ENCODE measurements around the gene OTUD6A. TPM values are rescaled to one million over a fixed set of nuclear protein-coding genes. Genes with fewer than 3 reads are reported as not detected.
A peak's percentile ranks its signal among the peaks of the same experiment; 100 is the strongest.

The OTUD6A gene
- total and polyA plus RNA-seq, 7 experiments from 2014 or later, result not detected

DNA sequence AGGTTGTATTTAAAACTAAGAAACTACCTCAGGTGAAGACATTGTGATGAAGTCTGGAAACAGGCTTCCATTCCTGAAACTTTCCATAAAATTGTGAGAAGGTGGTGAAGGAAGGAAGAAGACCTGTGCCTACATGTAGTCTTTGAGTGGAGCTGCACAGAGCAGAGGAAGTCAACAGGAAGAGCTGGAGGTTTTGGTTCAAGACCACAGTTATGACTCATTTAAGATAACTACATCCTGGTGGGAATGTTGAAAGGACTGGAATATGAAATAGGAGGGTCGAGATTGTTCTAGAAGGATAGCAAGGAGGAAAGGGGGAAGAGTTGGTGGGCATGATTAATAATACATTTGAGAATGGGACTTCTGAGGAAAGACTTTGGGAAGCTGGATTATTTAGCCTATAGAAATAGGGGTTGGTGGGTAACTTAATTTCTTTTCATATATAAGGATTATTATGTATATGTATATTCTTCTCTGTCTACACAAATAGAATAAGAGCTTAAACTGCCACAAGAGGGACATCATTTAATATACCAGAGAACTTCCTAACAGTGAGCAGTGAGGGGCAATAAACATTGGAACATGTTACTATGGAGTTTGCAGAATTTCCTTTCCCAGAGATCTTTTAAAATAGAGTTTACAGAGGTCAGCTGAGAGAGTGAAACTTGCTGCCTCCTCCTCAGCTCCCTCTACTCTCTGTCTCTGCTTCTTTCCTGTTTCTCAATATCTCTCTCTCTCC is 36.0 kb upstream of the OTUD6A start:
- H3K4me1 Mint-ChIP-seq, result peaks cover 14 to 43% (median 31%) of the 10 kb centered on the region in 7 donors
- DNase-seq, result no peak
- H3K36me3 Mint-ChIP-seq, result no peaks in the 10 kb centered on the region
- Histone ChIP-seq H3K27me3 (ENCODE audit: control insufficient read depth in 2 of 2, insufficient read depth in 2 of 2, low read length in 2 of 2) (no peaks in the 10 kb centered on the region), H3K27ac (ENCODE audit: low read depth, low read length) (no peak overlapping the region), H3K36me3 (ENCODE audit: control insufficient read depth in 2 of 3, insufficient read depth in 3 of 3, low read length in 3 of 3) (no peaks in the 10 kb centered on the region), H3K9me3 (ENCODE audit: control insufficient read depth in 2 of 3, low read length in 3 of 3) (no peaks in the 10 kb centered on the region), H3K4me1 (ENCODE audit: control insufficient read depth in 2 of 2, insufficient read depth in 2 of 2, low read length in 2 of 2) (peaks cover 0 to 24% of the 10 kb centered on the region in 2 donors), H3K4me3 (ENCODE audit: low read length) (no peak overlapping the region)
- ChIA-PET CTCF (no interaction called here), POLR2A (interaction anchor here (0.6 kb wide), 1 partner anchor 232 kb away, joined by 4 read pairs; no protein-coding TSS in a partner anchor)
- H3K9me3 Mint-ChIP-seq, result no peaks in the 10 kb centered on the region
- ATAC-seq, result no peak
- H3K27ac Mint-ChIP-seq, result peak overlapping the region in 6 of 9 donors; percentile 11 to 88 (median 66)
- intact Hi-C loops (cut with micrococcal nuclease), result no loop called here
- peak overlapping the region in 7 of 10 donors; percentile 12 to 52 (median 37) for H3K4me3 Mint-ChIP-seq
- H3K27me3 Mint-ChIP-seq, result no peaks in the 10 kb centered on the region

GRCh38 chrX:70026851-70027200 is 35.4 kb upstream of the OTUD6A start:
- H3K4me3 Mint-ChIP-seq, result peak overlapping the region in 2 of 10 donors; percentile 11 to 53
- POLR2A ChIA-PET, result interaction anchor here (0.6 kb wide), 1 partner anchor 233 kb away, joined by 4 read pairs; no protein-coding TSS in a partner anchor
- intact Hi-C loops (cut with micrococcal nuclease), result no loop called here

DNA sequence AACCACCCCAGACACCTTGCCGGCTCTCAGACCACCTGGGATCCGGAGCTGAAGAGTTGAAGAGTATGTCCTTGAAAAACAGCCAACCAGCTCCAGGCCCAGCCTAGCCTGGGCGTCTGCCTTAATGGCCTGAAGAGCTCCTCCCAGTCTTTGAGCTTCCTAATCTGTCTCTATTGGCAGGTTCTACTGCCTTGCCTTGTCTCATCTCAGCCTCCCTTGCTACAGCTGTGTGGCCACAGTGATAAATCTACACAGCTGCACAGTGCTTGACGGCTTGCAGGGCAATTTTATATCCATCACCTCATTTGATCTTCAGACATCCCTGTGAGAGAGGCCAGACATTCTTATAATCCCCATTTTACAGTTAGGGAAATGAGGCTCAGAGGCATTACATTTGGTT is 32.4 kb upstream of the OTUD6A start:
- ChIA-PET CTCF (interaction anchor here (0.6 to 2.4 kb wide), 6 partner anchors 9 to 492 kb away, joined by 3 to 8 read pairs (median 3); partner anchors contain the start of gene IGBP1), POLR2A (no interaction called here)
- no peak for ATAC-seq
- Histone ChIP-seq H3K36me3 (ENCODE audit: control insufficient read depth in 2 of 3, insufficient read depth in 3 of 3, low read length in 3 of 3) (no peaks in the 10 kb centered on the region), H3K27ac (ENCODE audit: low read depth, low read length) (no peak overlapping the region), H3K4me3 (ENCODE audit: low read length) (no peak overlapping the region), H3K4me1 (ENCODE audit: control insufficient read depth in 2 of 2, insufficient read depth in 2 of 2, low read length in 2 of 2) (peaks cover 0 to 24% of the 10 kb centered on the region in 2 donors), H3K27me3 (ENCODE audit: control insufficient read depth in 2 of 2, insufficient read depth in 2 of 2, low read length in 2 of 2) (no peaks in the 10 kb centered on the region), H3K9me3 (ENCODE audit: control insufficient read depth in 2 of 3, low read length in 3 of 3) (no peaks in the 10 kb centered on the region)
- peak overlapping the region in 1 of 9 donors; percentile 59 for H3K27ac Mint-ChIP-seq
- no peaks in the 10 kb centered on the region for H3K9me3 Mint-ChIP-seq
- intact Hi-C loops (cut with micrococcal nuclease), result loop anchor here (1.0 to 10.0 kb wide), 9 partner anchors 15 to 538 kb away; partner anchors contain the start of genes EDA (in 1 of the 2) and IGBP1 (in 1 of the 2)
- H3K27me3 Mint-ChIP-seq, result no peaks in the 10 kb centered on the region
- DNase-seq, result no peak
- H3K4me3 Mint-ChIP-seq, result no peak overlapping the region
- H3K4me1 Mint-ChIP-seq, result peaks cover 12 to 44% (median 29%) of the 10 kb centered on the region in 7 donors
- no peaks in the 10 kb centered on the region for H3K36me3 Mint-ChIP-seq

More at GRCh38 chrX:70026851-70027200, 35.4 kb upstream of the OTUD6A start:
- Histone ChIP-seq H3K9me3 (ENCODE audit: control insufficient read depth in 2 of 3, low read length in 3 of 3) (no peaks in the 10 kb centered on the region), H3K4me1 (ENCODE audit: control insufficient read depth in 2 of 2, insufficient read depth in 2 of 2, low read length in 2 of 2) (peaks cover 0 to 24% of the 10 kb centered on the region in 2 donors), H3K36me3 (ENCODE audit: control insufficient read depth in 2 of 3, insufficient read depth in 3 of 3, low read length in 3 of 3) (no peaks in the 10 kb centered on the region), H3K27me3 (ENCODE audit: control insufficient read depth in 2 of 2, insufficient read depth in 2 of 2, low read length in 2 of 2) (no peaks in the 10 kb centered on the region), H3K27ac (ENCODE audit: low read depth, low read length) (no peak overlapping the region), H3K4me3 (ENCODE audit: low read length) (no peak overlapping the region)
- H3K4me1 Mint-ChIP-seq, result peaks cover 14 to 48% (median 32%) of the 10 kb centered on the region in 7 donors
- no peak for ATAC-seq
- peak overlapping the region in 4 of 9 donors; percentile 11 to 88 (median 30) for H3K27ac Mint-ChIP-seq
- no peaks in the 10 kb centered on the region for H3K36me3 Mint-ChIP-seq
- DNase-seq, result no peak
- H3K27me3 Mint-ChIP-seq, result no peaks in the 10 kb centered on the region
- CTCF ChIA-PET, result no interaction called here
- H3K9me3 Mint-ChIP-seq, result no peaks in the 10 kb centered on the region

DNA sequence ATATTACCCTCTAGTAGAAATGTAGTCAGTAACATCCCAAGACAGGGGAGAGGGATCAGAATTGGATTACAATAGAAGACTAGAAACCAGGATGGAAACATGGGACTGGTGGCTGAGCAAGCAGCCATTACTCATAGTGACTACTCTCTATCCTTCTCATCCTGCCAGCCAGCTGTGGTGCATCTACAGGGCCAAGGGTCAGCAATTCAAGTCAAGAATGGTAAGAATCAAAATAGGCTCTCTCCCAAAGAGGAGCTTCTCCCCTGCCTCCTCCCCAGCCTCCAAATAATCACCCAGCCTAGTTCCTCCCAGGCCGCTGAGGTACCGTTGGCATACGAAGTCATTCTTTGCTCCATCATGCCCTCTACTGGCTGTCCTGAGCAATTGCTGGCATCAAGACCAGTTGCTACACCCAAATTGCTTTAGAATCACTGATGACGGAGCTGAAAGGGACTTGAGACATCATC is 31.9 kb upstream of the OTUD6A start:
- Mint-ChIP-seq H3K4me3 (peak overlapping the region in 1 of 10 donors; percentile 41), H3K36me3 (no peaks in the 10 kb centered on the region), H3K27me3 (no peaks in the 10 kb centered on the region), H3K27ac (no peak overlapping the region), H3K9me3 (no peaks in the 10 kb centered on the region), H3K4me1 (peaks cover 11 to 40% (median 27%) of the 10 kb centered on the region in 7 donors)
- POLR2A ChIA-PET, result no interaction called here
- intact Hi-C loops (cut with micrococcal nuclease), result loop anchor here (1.0 to 10.0 kb wide), 8 partner anchors 67 to 538 kb away; partner anchors contain the start of genes EDA (in 1 of the 2) and IGBP1 (in 1 of the 2)
- H3K9me3 ChIP-seq (ENCODE audit: control insufficient read depth in 2 of 3, low read length in 3 of 3), result no peaks in the 10 kb centered on the region
- H3K4me3 ChIP-seq (ENCODE audit: low read length), result no peak overlapping the region
- no peaks in the 10 kb centered on the region for H3K36me3 ChIP-seq (ENCODE audit: control insufficient read depth in 2 of 3, insufficient read depth in 3 of 3, low read length in 3 of 3)
- CTCF ChIA-PET, result interaction anchor here (1.2 to 2.4 kb wide), 5 partner anchors 9 to 493 kb away, joined by 3 to 8 read pairs (median 5); no protein-coding TSS in a partner anchor
- H3K27ac ChIP-seq (ENCODE audit: low read depth, low read length), result no peak overlapping the region
- H3K4me1 ChIP-seq (ENCODE audit: control insufficient read depth in 2 of 2, insufficient read depth in 2 of 2, low read length in 2 of 2), result peaks cover 0 to 20% of the 10 kb centered on the region in 2 donors
- no peaks in the 10 kb centered on the region for H3K27me3 ChIP-seq (ENCODE audit: control insufficient read depth in 2 of 2, insufficient read depth in 2 of 2, low read length in 2 of 2)
- ATAC-seq (peak; percentile 80), DNase-seq (peak in 8 of 9 donors; percentile 7 to 53 (median 40))

DNA sequence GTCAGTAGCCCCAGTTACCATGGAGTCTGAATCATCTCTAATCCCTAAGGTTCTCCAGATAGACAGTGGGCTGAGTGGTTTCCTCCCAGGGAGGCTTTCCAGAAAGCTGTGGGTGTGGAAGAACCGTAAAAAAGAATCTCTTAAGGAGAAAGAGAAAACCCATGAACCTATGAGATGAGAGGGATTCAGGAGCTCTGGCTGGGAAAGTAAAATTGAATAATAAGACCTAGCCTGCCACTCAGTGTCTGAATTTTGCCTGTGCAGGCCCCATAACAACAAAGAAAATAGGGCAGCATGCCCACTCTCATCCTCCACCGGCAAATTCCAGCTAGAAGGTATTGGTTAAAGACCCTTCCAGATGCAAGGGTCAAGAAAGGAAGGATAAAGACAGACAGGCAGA is 29.5 kb upstream of the OTUD6A start:
- intact Hi-C loops (cut with micrococcal nuclease), result loop anchor here (1.0 to 10.0 kb wide), 7 partner anchors 64 to 540 kb away; partner anchors contain the start of gene EDA (in 1 of the 2)
- ChIA-PET POLR2A (no interaction called here), CTCF (no interaction called here)
- H3K27ac ChIP-seq (ENCODE audit: low read depth, low read length), result no peak overlapping the region
- H3K4me3 ChIP-seq (ENCODE audit: low read length), result no peak overlapping the region
- H3K9me3 Mint-ChIP-seq, result no peaks in the 10 kb centered on the region
- H3K27me3 ChIP-seq (ENCODE audit: control insufficient read depth in 2 of 2, insufficient read depth in 2 of 2, low read length in 2 of 2), result no peaks in the 10 kb centered on the region
- H3K36me3 Mint-ChIP-seq, result no peaks in the 10 kb centered on the region
- peaks cover 0 to 10% of the 10 kb centered on the region in 2 donors for H3K4me1 ChIP-seq (ENCODE audit: control insufficient read depth in 2 of 2, insufficient read depth in 2 of 2, low read length in 2 of 2)
- no peak overlapping the region for H3K27ac Mint-ChIP-seq
- no peak overlapping the region for H3K4me3 Mint-ChIP-seq
- peaks cover 0 to 22% (median 8%) of the 10 kb centered on the region in 7 donors for H3K4me1 Mint-ChIP-seq
- DNase-seq (no peak), ATAC-seq (no peak)
- H3K27me3 Mint-ChIP-seq, result no peaks in the 10 kb centered on the region
- H3K36me3 ChIP-seq (ENCODE audit: control insufficient read depth in 2 of 3, insufficient read depth in 3 of 3, low read length in 3 of 3), result no peaks in the 10 kb centered on the region
- H3K9me3 ChIP-seq (ENCODE audit: control insufficient read depth in 2 of 3, low read length in 3 of 3), result no peaks in the 10 kb centered on the region

DNA sequence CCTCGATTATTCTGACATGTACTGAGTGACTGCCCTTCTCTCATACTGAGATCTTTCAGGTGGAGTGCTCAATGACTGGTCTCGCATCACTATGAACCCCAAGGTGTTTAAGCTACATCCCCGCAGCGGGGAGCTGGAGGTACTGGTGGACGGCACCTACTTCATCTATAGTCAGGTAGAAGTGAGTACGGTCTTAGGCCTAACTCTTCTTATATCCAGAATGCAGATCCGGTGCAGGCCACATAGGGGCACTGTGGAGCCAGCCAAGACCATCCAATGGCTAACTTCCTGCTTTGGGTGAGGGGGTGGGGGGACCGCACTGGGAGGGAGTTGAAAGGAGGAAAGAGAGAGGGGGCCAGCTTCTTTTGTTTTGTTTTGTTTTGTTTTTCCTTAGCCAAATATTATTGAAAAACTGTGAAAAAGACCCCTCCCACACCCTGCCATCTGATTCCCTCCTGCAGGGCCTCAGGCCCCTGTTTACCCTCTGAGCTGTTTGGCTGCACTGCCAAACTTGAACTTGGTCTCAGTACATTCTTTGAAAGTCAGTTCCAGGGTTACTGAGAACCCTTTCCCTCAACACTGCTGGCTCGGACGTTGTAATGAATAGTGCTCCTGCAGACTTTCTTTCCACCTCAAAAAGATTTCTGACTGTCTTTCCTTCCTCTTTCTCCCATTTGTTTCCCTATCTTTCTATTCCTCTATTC is 28.8 kb upstream of the OTUD6A start:
- peak in 2 of 9 donors; percentile 7 to 16 for DNase-seq
- H3K9me3 ChIP-seq (ENCODE audit: control insufficient read depth in 2 of 3, low read length in 3 of 3), result no peaks in the 10 kb centered on the region
- no peak overlapping the region for H3K4me3 ChIP-seq (ENCODE audit: low read length)
- no peak overlapping the region for H3K27ac ChIP-seq (ENCODE audit: low read depth, low read length)
- peak overlapping the region in 1 of 9 donors; percentile 44 for H3K27ac Mint-ChIP-seq
- no peaks in the 10 kb centered on the region for H3K9me3 Mint-ChIP-seq
- H3K4me1 ChIP-seq (ENCODE audit: control insufficient read depth in 2 of 2, insufficient read depth in 2 of 2, low read length in 2 of 2), result peaks cover 0 to 10% of the 10 kb centered on the region in 2 donors
- peak; percentile 38 for ATAC-seq
- no peaks in the 10 kb centered on the region for H3K36me3 ChIP-seq (ENCODE audit: control insufficient read depth in 2 of 3, insufficient read depth in 3 of 3, low read length in 3 of 3)
- H3K4me3 Mint-ChIP-seq, result peak overlapping the region in 1 of 10 donors; percentile 28
- peaks cover 0 to 22% (median 8%) of the 10 kb centered on the region in 7 donors for H3K4me1 Mint-ChIP-seq
- H3K27me3 ChIP-seq (ENCODE audit: control insufficient read depth in 2 of 2, insufficient read depth in 2 of 2, low read length in 2 of 2), result no peaks in the 10 kb centered on the region
- H3K36me3 Mint-ChIP-seq, result no peaks in the 10 kb centered on the region
- no peaks in the 10 kb centered on the region for H3K27me3 Mint-ChIP-seq
- intact Hi-C loops (cut with micrococcal nuclease), result loop anchor here (1.0 to 10.0 kb wide), 7 partner anchors 63 to 541 kb away; partner anchors contain the start of gene EDA (in 1 of the 2)
- ChIA-PET CTCF (no interaction called here), POLR2A (no interaction called here)
